Measurements from ENCODE around the gene PRICKLE1.

DNA sequence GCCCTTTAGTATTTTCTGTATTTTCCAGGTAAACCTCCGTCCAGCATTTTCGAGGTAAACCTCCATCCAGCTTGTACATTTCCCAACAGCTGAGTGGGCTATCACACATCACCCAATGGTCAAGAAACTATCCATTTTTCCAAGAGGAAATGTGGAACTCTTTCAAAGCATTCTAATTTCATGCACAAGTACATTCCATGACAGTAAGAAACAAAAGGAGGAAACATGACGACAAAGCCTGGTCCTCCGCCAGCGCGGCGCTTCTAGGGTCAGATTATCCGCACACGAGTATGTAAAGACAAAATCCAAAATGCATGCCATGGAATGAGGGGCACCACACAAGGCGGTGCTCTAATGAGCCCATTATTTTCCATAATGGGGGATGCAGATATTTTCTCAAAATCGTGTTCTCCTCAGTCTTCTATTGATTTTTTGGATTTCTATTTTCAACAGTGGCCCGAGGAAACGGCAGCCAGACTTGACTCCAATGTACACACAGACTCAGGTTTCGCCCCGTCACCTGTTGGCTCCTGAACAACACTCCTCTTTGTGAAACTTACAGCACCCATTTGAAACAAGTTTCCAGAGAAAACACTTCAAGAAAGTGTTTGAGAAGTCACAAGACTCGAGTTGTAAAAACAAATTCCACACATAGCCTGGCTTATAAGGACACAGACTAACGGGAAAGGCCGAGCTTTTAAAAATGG, 107.4 kb downstream of the PRICKLE1 start:
- TF ChIP-seq CBFB (IDR thresholded peaks at IDR 0.05; ENCODE audit: low read depth) (no peak), EP300 (IDR thresholded peaks at IDR 0.05; ENCODE audit: borderline replicate concordance in 1 of 2, control insufficient read depth in 1 of 2, low read depth in 2 of 2, low read length in 2 of 2) (no peak), STAT1 (conservative IDR thresholded peaks at IDR 0.05) (no peak), NR2C2 (IDR thresholded peaks at IDR 0.05; ENCODE audit: borderline replicate concordance, control insufficient read depth, insufficient read length, low read depth) (no peak), POLR2A (IDR thresholded peaks at IDR 0.05; ENCODE audit: low read depth, low read length) (no peak)
- TF ChIP-seq, protein P1, sequence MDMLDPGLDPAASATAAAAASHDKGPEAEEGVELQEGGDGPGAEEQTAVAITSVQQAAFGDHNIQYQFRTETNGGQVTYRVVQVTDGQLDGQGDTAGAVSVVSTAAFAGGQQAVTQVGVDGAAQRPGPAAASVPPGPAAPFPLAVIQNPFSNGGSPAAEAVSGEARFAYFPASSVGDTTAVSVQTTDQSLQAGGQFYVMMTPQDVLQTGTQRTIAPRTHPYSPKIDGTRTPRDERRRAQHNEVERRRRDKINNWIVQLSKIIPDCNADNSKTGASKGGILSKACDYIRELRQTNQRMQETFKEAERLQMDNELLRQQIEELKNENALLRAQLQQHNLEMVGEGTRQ (IDR thresholded peaks at IDR 0.05; ENCODE audit: borderline replicate concordance, low read depth, low read length): no peak

Data from GM12878 (cell line).